ENCODE data around the gene PLCB1.
"Not testable (repeated sequence)": the region's sequence is repeated elsewhere in the genome, so short reads cannot be mapped to it uniquely, and the experiment has no call there.

Gene PLCB1

GRCh38 chr20:8786383-8786782 lies 654.3 kb downstream of the PLCB1 start:
- DNase-seq (ENCODE audit: low spot score) = no peak

GRCh38 chr20:8787090-8787489 lies 655.0 kb downstream of the PLCB1 start:
- no peak for DNase-seq (ENCODE audit: low spot score)

GRCh38 chr20:8788275-8788674 lies 656.2 kb downstream of the PLCB1 start:
- DNase-seq (ENCODE audit: low spot score) = no peak

- DNase-seq (ENCODE audit: low spot score) = no peak
Measured at GRCh38 chr20:8788831-8789230, 656.8 kb downstream of the PLCB1 start.

GRCh38 chr20:8790442-8791074 lies 658.5 kb downstream of the PLCB1 start:
- DNase-seq (ENCODE audit: low spot score) = no peak

GRCh38 chr20:8795404-8795803 lies 663.3 kb downstream of the PLCB1 start:
- DNase-seq (ENCODE audit: low spot score) = no peak

GRCh38 chr20:8796088-8796660 lies 664.1 kb downstream of the PLCB1 start:
- DNase-seq (ENCODE audit: low spot score) = no peak

GRCh38 chr20:8798505-8798904 lies 666.4 kb downstream of the PLCB1 start:
- no peak for DNase-seq (ENCODE audit: low spot score)

- DNase-seq (ENCODE audit: low spot score) = no peak
Measured at GRCh38 chr20:8800089-8800488, 668.0 kb downstream of the PLCB1 start.

GRCh38 chr20:8801686-8802085 lies 669.6 kb downstream of the PLCB1 start:
- DNase-seq (ENCODE audit: low spot score) = no peak

GRCh38 chr20:8803065-8803464 lies 671.0 kb downstream of the PLCB1 start:
- no peak for DNase-seq (ENCODE audit: low spot score)

GRCh38 chr20:8803941-8804340 lies 671.9 kb downstream of the PLCB1 start:
- no peak for DNase-seq (ENCODE audit: low spot score)

GRCh38 chr20:8805737-8806442 lies 673.8 kb downstream of the PLCB1 start:
- no peak for DNase-seq (ENCODE audit: low spot score)

- no peak for DNase-seq (ENCODE audit: low spot score)
Measured at GRCh38 chr20:8807480-8808201, 675.6 kb downstream of the PLCB1 start.

GRCh38 chr20:8808202-8808535 lies 676.1 kb downstream of the PLCB1 start:
- DNase-seq (ENCODE audit: low spot score) = no peak

GRCh38 chr20:8809107-8809953 lies 677.3 kb downstream of the PLCB1 start:
- no peak for DNase-seq (ENCODE audit: low spot score)

- no peak for DNase-seq (ENCODE audit: low spot score)
Measured at GRCh38 chr20:8811801-8812594, 679.9 kb downstream of the PLCB1 start.

GRCh38 chr20:8812817-8813216 lies 680.8 kb downstream of the PLCB1 start:
- DNase-seq (ENCODE audit: low spot score) = no peak

- no peak for DNase-seq (ENCODE audit: low spot score)
Measured at GRCh38 chr20:8815208-8815607, 683.1 kb downstream of the PLCB1 start.

- DNase-seq (ENCODE audit: low spot score) = no peak
Measured at GRCh38 chr20:8829256-8829655, 697.2 kb downstream of the PLCB1 start.

GRCh38 chr20:8834294-8834693 lies 702.2 kb downstream of the PLCB1 start:
- not testable (repeated sequence) for DNase-seq (ENCODE audit: low spot score)

Measured in CD4-positive, alpha-beta T cell treated with Interleukin-15 for 4 hours (primary cell).